NB4 (cell line): ENCODE data around the gene CDK12.

Experiments
- DNase-seq: peaks from one replicate; pipeline ENCODE4 v3.0.0; 2010; ENCODE audit warnings: low read depth
- H3K4me3 ChIP-seq: one replicate; pipeline ENCODE4 v1.5.1; 2011; ENCODE audit warnings: mild to moderate bottlenecking, low read depth, low read length, moderate library complexity
- MYC ChIP-seq: IDR thresholded peaks from 2 replicates; pipeline ENCODE4 v1.6.1; 2011; ENCODE audit warnings: low read depth, low read length
- POLR2A ChIP-seq: IDR thresholded peaks from 2 replicates; pipeline ENCODE4 v1.6.1; 2011; ENCODE audit warnings: mild to moderate bottlenecking; ENCODE audit not compliant: insufficient read length; ENCODE audit errors: extremely low read depth
- TF ChIP-seq, protein P1 (sequence below): IDR thresholded peaks from one replicate; pipeline ENCODE4 v1.5.1; 2012; ENCODE audit warnings: low read depth, low read length
- TF ChIP-seq, protein P2 (sequence below): IDR thresholded peaks from 2 replicates; pipeline ENCODE4 v1.6.1; 2011; ENCODE audit warnings: low read depth, low read length

Gene CDK12

DNA sequence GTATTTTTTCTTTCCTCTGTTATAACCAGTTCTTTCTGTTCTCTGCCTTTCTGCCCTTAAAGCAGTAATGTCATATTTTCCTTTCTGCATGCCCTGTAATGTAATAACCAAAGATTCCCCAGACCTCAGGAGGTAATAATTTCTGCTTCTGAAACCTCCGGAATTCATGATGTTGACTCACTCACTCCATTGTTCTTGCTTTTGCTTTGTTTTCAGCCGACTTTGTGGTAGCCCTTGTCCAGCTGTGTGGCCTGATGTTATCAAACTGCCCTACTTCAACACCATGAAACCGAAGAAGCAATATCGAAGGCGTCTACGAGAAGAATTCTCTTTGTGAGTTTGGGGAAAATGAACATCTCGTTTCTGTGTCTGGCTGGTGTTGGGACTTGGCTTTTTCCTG, 55.9 kb downstream of the CDK12 start:
- TF ChIP-seq POLR2A: no peak
- TF ChIP-seq, protein P1, sequence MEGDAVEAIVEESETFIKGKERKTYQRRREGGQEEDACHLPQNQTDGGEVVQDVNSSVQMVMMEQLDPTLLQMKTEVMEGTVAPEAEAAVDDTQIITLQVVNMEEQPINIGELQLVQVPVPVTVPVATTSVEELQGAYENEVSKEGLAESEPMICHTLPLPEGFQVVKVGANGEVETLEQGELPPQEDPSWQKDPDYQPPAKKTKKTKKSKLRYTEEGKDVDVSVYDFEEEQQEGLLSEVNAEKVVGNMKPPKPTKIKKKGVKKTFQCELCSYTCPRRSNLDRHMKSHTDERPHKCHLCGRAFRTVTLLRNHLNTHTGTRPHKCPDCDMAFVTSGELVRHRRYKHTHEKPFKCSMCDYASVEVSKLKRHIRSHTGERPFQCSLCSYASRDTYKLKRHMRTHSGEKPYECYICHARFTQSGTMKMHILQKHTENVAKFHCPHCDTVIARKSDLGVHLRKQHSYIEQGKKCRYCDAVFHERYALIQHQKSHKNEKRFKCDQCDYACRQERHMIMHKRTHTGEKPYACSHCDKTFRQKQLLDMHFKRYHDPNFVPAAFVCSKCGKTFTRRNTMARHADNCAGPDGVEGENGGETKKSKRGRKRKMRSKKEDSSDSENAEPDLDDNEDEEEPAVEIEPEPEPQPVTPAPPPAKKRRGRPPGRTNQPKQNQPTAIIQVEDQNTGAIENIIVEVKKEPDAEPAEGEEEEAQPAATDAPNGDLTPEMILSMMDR: no peak
- TF ChIP-seq MYC: no peak
- TF ChIP-seq, protein P2, sequence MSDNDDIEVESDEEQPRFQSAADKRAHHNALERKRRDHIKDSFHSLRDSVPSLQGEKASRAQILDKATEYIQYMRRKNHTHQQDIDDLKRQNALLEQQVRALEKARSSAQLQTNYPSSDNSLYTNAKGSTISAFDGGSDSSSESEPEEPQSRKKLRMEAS: no peak
- H3K4me3 ChIP-seq: no peak overlapping the region
- no peak for DNase-seq

DNA sequence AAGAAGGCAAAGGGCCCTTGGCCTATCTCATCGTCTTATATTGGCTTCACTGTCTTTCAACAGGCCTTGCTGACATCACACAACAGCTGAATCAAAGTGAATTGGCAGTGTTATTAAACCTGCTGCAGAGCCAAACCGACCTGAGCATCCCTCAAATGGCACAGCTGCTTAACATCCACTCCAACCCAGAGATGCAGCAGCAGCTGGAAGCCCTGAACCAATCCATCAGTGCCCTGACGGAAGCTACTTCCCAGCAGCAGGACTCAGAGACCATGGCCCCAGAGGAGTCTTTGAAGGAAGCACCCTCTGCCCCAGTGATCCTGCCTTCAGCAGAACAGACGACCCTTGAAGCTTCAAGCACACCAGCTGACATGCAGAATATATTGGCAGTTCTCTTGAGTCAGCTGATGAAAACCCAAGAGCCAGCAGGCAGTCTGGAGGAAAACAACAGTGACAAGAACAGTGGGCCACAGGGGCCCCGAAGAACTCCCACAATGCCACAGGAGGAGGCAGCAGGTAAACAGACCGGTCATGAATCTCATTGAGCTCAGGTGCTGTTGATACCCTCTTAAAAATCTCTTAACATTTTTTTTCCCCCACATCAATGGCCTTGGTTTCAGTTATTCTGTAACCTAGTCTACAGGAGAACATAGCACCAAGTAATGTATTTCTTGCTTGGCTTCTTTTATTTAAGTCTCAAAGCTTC, 64.7 kb downstream of the CDK12 start:
- TF ChIP-seq MYC (no peak), POLR2A (no peak)
- TF ChIP-seq, protein P1: no peak
- TF ChIP-seq, protein P2: no peak
- H3K4me3 ChIP-seq: no peak overlapping the region
- no peak for DNase-seq

DNA sequence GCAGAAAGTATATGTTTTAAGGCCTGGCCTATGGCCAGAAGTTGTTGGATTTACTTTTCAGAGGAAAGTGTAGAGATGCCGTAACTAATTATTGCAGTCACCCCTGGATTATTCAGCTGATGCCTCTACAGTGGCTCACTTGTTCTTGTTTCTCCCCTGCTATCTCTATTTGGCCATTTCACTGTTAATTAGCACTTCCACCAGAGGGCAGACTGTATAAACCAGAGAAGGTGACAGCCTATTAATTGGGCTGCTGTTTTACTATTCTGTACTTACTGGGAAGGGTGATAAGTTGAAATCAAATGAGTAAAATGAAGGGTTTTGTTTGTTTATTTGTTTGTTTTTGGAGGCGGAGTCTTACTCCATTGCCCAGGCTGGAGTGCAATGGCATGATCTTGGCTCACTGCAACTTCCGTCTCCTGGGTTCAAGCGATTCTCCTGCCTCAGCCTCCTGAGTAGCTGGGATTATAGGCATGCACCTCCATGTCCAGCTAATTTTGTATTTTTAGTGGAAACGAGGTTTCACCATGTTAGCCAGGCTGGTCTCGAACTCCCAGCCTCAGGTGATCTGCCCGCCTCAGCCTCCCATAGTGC, 66.0 kb downstream of the CDK12 start:
- no peak overlapping the region for H3K4me3 ChIP-seq
- TF ChIP-seq, protein P2: no peak
- TF ChIP-seq, protein P1: peak; percentile 55
- no peak for TF ChIP-seq MYC
- peak; percentile 67 for DNase-seq

DNA sequence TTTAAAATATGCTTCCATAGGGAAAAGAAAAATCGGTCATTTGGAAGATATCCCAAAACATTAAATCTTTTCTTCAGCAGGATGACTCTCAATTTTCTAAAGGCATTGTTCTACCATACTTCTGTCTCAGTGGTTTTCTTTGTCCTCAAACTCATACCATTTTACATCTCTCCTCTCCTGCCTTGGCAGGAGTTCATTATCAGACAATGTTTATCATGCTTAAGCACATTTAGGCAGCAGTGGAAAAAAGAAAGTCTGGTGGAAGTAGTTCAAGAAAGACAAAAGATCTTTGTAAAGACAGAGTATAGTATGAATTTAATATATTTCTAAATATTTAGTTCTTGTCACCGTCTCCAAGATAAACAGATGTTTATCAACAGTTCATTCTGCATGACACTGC, 68.2 kb downstream of the CDK12 start:
- TF ChIP-seq MYC: no peak
- TF ChIP-seq, protein P2: no peak
- TF ChIP-seq, protein P1: no peak
- TF ChIP-seq POLR2A: no peak
- H3K4me3 ChIP-seq: no peak overlapping the region
- no peak for DNase-seq

DNA sequence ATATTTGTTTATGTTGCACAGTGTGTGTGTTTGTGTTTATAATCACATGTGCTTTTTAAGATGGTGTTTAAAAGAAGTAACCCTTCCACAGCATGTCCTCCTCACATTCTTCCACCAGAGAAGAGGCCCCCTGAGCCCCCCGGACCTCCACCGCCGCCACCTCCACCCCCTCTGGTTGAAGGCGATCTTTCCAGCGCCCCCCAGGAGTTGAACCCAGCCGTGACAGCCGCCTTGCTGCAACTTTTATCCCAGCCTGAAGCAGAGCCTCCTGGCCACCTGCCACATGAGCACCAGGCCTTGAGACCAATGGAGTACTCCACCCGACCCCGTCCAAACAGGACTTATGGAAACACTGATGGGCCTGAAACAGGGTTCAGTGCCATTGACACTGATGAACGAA, 69.2 kb downstream of the CDK12 start:
- TF ChIP-seq, protein P2: no peak
- TF ChIP-seq, protein P1: no peak
- no peak for TF ChIP-seq POLR2A
- TF ChIP-seq MYC: no peak
- H3K4me3 ChIP-seq: no peak overlapping the region
- no peak for DNase-seq

DNA sequence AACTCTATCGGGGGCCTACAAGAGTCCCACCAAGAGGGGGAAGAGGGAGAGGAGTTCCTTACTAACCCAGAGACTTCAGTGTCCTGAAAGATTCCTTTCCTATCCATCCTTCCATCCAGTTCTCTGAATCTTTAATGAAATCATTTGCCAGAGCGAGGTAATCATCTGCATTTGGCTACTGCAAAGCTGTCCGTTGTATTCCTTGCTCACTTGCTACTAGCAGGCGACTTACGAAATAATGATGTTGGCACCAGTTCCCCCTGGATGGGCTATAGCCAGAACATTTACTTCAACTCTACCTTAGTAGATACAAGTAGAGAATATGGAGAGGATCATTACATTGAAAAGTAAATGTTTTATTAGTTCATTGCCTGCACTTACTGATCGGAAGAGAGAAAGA, 70.0 kb downstream of the CDK12 start:
- no peak for DNase-seq
- no peak for TF ChIP-seq MYC
- TF ChIP-seq, protein P2: no peak
- no peak overlapping the region for H3K4me3 ChIP-seq
